Measurements from ENCODE around the gene COBL.

Gene COBL

DNA sequence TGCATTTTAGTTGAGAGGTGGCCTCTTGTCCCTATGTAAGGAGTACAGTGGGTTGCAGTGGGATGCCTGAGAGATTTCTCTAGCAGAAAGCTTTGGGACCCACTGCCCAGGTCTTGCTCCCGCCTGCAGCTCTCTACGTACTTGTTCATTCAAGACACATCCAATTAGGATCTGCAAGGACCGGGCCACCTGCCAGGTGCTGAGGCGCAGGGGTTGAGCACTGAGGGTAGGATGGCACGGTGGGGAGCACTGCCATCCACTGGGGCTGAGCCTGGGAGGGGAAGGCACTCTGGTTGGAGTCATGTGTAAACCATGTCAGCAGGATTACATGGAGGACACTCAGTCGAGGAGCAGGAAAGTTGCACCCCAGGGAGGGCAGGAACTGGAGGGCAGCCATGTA is 342.8 kb downstream of the COBL start:
- no peak for DNase-seq (ENCODE audit: low read depth)
- H3K4me3 ChIP-seq (replicated peaks; ENCODE audit: low read depth, low read length) = no peak overlapping the region
- TF ChIP-seq, protein P1, sequence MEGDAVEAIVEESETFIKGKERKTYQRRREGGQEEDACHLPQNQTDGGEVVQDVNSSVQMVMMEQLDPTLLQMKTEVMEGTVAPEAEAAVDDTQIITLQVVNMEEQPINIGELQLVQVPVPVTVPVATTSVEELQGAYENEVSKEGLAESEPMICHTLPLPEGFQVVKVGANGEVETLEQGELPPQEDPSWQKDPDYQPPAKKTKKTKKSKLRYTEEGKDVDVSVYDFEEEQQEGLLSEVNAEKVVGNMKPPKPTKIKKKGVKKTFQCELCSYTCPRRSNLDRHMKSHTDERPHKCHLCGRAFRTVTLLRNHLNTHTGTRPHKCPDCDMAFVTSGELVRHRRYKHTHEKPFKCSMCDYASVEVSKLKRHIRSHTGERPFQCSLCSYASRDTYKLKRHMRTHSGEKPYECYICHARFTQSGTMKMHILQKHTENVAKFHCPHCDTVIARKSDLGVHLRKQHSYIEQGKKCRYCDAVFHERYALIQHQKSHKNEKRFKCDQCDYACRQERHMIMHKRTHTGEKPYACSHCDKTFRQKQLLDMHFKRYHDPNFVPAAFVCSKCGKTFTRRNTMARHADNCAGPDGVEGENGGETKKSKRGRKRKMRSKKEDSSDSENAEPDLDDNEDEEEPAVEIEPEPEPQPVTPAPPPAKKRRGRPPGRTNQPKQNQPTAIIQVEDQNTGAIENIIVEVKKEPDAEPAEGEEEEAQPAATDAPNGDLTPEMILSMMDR (IDR thresholded peaks at IDR 0.05; ENCODE audit: low read length, missing control alignments) = no peak

GRCh38 chr7:50970092-50970491 is 346.5 kb downstream of the COBL start:
- H3K4me3 ChIP-seq (replicated peaks; ENCODE audit: low read depth, low read length) = no peak overlapping the region
- DNase-seq (ENCODE audit: low read depth) = no peak
- TF ChIP-seq, protein P1 (IDR thresholded peaks at IDR 0.05; ENCODE audit: low read length, missing control alignments) = no peak

All from fibroblast of pulmonary artery (primary cell).